ENCODE results near the gene GSK3B. TPM values are rescaled to one million over a fixed set of nuclear protein-coding genes. Genes with fewer than 3 reads are reported as not detected.

GSK3B gene
- total RNA-seq, 1 donor from 2014 or later, result 60.8 TPM

DNA sequence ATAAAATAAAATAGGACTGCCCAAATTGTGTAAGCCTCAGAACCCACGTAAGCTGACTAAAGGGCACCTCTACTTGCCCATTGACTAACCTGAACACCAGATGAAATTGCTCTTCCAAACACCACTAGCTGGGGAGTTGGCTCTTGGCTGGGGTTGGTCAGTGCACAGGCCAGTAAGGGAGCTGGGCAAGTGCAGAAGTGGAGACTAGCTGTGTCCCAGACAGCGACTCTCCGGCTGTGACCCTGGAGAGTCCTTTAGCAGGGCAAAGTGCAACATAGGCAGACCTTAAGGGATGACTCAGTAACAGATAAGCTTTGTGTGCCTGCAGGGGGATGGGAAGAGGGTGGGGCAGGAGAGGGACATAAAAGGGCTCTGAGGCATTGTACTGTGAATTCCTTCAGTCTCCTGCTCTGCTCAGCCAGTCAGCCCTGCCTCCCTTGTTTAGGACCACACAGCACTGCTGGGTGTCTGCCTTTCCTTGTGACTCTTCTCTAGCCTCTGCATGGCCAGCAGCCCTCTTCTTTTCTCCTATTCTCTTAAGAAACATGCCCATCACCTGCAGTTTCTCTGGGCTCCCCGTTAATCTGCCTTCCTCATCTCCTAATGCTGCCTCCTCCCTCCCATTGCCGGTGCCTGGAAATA, 299.2 kb downstream of the GSK3B start:
- Histone ChIP-seq H3K27me3 (ENCODE audit: control insufficient read depth, insufficient read depth, low read length) (no peaks in the 10 kb centered on the region), H3K36me3 (ENCODE audit: control insufficient read depth, insufficient read depth, low read length) (no peaks in the 10 kb centered on the region), H3K4me3 (ENCODE audit: low read depth, low read length) (no peak overlapping the region)
- FAIRE-seq (no peak), DNase-seq (ENCODE audit: low read depth) (peak; percentile 40)
- TF ChIP-seq, protein P1, sequence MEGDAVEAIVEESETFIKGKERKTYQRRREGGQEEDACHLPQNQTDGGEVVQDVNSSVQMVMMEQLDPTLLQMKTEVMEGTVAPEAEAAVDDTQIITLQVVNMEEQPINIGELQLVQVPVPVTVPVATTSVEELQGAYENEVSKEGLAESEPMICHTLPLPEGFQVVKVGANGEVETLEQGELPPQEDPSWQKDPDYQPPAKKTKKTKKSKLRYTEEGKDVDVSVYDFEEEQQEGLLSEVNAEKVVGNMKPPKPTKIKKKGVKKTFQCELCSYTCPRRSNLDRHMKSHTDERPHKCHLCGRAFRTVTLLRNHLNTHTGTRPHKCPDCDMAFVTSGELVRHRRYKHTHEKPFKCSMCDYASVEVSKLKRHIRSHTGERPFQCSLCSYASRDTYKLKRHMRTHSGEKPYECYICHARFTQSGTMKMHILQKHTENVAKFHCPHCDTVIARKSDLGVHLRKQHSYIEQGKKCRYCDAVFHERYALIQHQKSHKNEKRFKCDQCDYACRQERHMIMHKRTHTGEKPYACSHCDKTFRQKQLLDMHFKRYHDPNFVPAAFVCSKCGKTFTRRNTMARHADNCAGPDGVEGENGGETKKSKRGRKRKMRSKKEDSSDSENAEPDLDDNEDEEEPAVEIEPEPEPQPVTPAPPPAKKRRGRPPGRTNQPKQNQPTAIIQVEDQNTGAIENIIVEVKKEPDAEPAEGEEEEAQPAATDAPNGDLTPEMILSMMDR (IDR thresholded peaks at IDR 0.05; ENCODE audit: insufficient read depth, low read length, severe bottlenecking), result no peak

DNA sequence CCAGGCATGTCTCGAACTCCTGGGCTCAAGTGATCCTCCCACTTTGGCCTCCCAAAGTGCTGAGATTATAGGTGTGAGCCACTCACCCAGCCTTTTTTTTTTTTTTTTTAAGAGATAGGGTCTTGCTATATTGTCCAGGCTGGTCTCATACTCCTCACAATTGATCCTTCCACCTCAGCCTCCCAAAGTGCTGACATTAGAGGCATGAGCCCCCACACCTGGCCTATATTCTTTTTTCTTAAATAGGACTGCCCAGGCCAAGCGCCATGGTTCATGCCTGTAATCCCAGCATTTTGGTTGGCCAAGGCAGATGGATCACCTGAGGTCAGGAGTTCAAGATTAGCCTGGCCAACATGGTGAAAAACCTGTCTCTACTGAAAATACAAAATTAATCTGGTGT, 299.8 kb downstream of the GSK3B start:
- no peak overlapping the region for H3K4me3 ChIP-seq (ENCODE audit: low read depth, low read length)
- no peaks in the 10 kb centered on the region for H3K27me3 ChIP-seq (ENCODE audit: control insufficient read depth, insufficient read depth, low read length)
- DNase-seq (ENCODE audit: low read depth) (no peak), FAIRE-seq (no peak)
- TF ChIP-seq, protein P1 (IDR thresholded peaks at IDR 0.05; ENCODE audit: insufficient read depth, low read length, severe bottlenecking), result no peak
- no peaks in the 10 kb centered on the region for H3K36me3 ChIP-seq (ENCODE audit: control insufficient read depth, insufficient read depth, low read length)

DNA sequence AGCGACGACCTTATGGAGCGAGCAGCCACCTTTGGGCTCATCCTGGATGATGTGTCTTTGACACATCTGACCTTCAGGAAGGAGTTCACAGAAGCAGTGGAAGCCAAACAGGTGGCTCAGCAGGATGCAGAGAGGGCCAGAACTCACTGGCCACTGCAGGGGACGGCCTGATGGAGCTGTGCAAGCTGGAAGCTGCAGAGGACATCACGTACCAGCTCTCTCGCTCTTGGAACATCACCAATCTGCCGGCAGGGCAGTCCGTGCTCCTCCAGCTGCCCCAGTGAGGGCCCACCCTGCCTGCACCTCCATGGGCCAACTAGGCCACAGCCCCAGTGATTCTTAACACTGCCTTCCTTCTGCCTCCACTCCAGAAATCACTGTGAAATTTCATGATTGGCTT, 302.0 kb downstream of the GSK3B start:
- TF ChIP-seq, protein P1 (IDR thresholded peaks at IDR 0.05; ENCODE audit: insufficient read depth, low read length, severe bottlenecking), result no peak
- H3K4me3 ChIP-seq (ENCODE audit: low read depth, low read length), result no peak overlapping the region
- H3K36me3 ChIP-seq (ENCODE audit: control insufficient read depth, insufficient read depth, low read length), result no peaks in the 10 kb centered on the region
- no peak for DNase-seq (ENCODE audit: low read depth)
- FAIRE-seq, result no peak
- no peaks in the 10 kb centered on the region for H3K27me3 ChIP-seq (ENCODE audit: control insufficient read depth, insufficient read depth, low read length)

DNA sequence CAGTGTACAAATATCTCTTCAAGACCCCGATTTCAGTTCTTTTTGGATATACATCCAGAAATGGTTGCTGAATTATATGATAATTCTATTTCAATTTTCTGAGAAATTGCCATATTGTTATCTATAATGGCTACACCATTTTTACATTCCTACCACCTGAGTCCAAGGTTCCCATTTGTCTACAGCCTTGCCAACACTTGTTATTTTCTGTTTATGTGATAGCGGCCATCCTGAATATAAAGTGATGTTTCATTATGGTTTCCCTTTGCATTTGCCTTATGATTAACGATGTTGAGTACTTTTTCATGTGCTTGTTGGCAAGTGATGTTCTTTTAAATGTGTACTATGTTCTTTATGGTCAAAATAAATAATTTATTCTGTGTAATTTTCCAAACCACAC, 303.9 kb downstream of the GSK3B start:
- no peaks in the 10 kb centered on the region for H3K27me3 ChIP-seq (ENCODE audit: control insufficient read depth, insufficient read depth, low read length)
- no peaks in the 10 kb centered on the region for H3K36me3 ChIP-seq (ENCODE audit: control insufficient read depth, insufficient read depth, low read length)
- DNase-seq (ENCODE audit: low read depth) (no peak), FAIRE-seq (no peak)
- no peak overlapping the region for H3K4me3 ChIP-seq (ENCODE audit: low read depth, low read length)
- TF ChIP-seq, protein P1 (IDR thresholded peaks at IDR 0.05; ENCODE audit: insufficient read depth, low read length, severe bottlenecking), result no peak

DNA sequence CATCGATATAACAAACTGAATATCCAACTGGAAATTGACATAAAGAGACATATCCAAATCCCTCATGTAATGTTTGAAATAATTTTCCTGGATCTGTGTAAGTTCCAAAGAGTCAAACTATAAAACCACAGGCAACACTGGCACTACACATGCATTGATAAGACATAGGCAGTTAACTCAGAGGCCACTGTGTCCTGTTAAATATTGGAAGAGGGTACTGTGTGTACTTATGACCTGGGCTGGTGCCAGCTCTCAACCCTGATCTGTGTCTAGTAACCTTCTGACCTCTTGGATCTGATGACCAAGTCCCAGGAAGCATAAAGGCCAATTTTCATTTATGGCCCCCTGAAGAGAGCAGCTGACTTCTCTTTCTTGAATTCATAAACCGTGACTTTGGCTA, 307.8 kb downstream of the GSK3B start:
- no peak overlapping the region for H3K4me3 ChIP-seq (ENCODE audit: low read depth, low read length)
- TF ChIP-seq, protein P1 (IDR thresholded peaks at IDR 0.05; ENCODE audit: insufficient read depth, low read length, severe bottlenecking), result no peak
- no peak for FAIRE-seq
- no peaks in the 10 kb centered on the region for H3K27me3 ChIP-seq (ENCODE audit: control insufficient read depth, insufficient read depth, low read length)
- H3K36me3 ChIP-seq (ENCODE audit: control insufficient read depth, insufficient read depth, low read length), result no peaks in the 10 kb centered on the region
- no peak for DNase-seq (ENCODE audit: low read depth)

DNA sequence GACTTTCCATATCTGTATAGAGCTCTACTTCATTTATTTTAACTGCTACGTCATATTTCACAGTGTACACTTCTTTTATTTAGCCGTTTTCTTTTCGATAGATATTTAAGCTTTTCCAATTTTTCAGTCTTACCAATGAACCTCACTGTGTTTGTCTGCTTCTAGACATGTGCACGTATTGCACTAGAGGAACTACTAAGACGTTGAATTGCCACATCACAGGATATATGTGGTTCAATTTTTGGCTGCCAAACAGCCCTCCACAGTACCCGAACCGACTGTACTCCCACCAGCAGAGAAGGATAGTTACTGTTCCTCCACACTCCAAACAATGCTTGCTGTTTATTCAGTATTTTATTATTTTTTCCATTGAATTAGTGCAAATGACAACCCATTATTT, 310.4 kb downstream of the GSK3B start:
- TF ChIP-seq, protein P1 (IDR thresholded peaks at IDR 0.05; ENCODE audit: insufficient read depth, low read length, severe bottlenecking), result no peak
- no peak for FAIRE-seq
- H3K27me3 ChIP-seq (ENCODE audit: control insufficient read depth, insufficient read depth, low read length), result no peaks in the 10 kb centered on the region
- no peaks in the 10 kb centered on the region for H3K36me3 ChIP-seq (ENCODE audit: control insufficient read depth, insufficient read depth, low read length)
- no peak overlapping the region for H3K4me3 ChIP-seq (ENCODE audit: low read depth, low read length)
- DNase-seq (ENCODE audit: low read depth), result no peak

Data from bronchial epithelial cell (primary cell).